Left ventricle myocardium superior (tissue), 1 donor: ENCODE results near the gene MTRR. TPM values are rescaled to one million over a fixed set of nuclear protein-coding genes. Genes with fewer than 3 reads are reported as not detected.

Experiments
- ATAC-seq: fragments of 200-7000 bp; cut with Tn5 transposase; one replicate; pipeline ENCODE4 v1.9.1; 2020; ENCODE audit warnings: mild to moderate bottlenecking, moderate library complexity
- DNase-seq: peaks from one replicate; pipeline ENCODE4 v3.0.0-alpha.2; 2020
- intact Hi-C: fragments of 100-400 bp; cut with micrococcal nuclease; formaldehyde crosslinking; loops from one replicate; pipeline ENCODE4 v1.11.0; 2022
- total RNA-seq: library from RNA; stranded (reverse); fragmentation: NEBNext Ultra II Directional; extraction: Animal tissue kit (Norgen Biotek cat#: 25700); gene quantifications from one replicate; pipeline ENCODE4 v1.2.1, GENCODE V29; 2021
- donor health status: DM: no; HTN: yes; CAD: no; lungs with severe emphysema.

Gene MTRR
- total RNA-seq, 1 donor from 2014 or later = 30.0 TPM

- DNase-seq = no peak
- no peak for ATAC-seq
- intact Hi-C loops = no loop called here
These were observed 16.0 kb upstream of the MTRR start for GRCh38 chr5:7852988-7853387.

GRCh38 chr5:7855611-7856010, 13.3 kb upstream of the MTRR start:
- no peak for DNase-seq
- no peak for ATAC-seq
- intact Hi-C loops = no loop called here

- ATAC-seq (peak; percentile 79), DNase-seq (no peak)
- intact Hi-C loops = no loop called here
These were observed 12.1 kb upstream of the MTRR start for GRCh38 chr5:7856855-7857254.

- intact Hi-C loops = no loop called here
- ATAC-seq (no peak), DNase-seq (no peak)
These were observed 11.6 kb upstream of the MTRR start for GRCh38 chr5:7857361-7857760.

GRCh38 chr5:7857926-7858632, 10.9 kb upstream of the MTRR start:
- no peak for ATAC-seq
- intact Hi-C loops = no loop called here
- no peak for DNase-seq

- DNase-seq (no peak), ATAC-seq (no peak)
- intact Hi-C loops = no loop called here
These were observed 2.8 kb upstream of the MTRR start for GRCh38 chr5:7866196-7866595.

GRCh38 chr5:7867260-7867659, 1.7 kb upstream of the MTRR start:
- intact Hi-C loops = no loop called here
- DNase-seq = no peak
- ATAC-seq = no peak

- intact Hi-C loops = no loop called here
- DNase-seq = no peak
- ATAC-seq = peak; percentile 3
These were observed 548 bp upstream of the MTRR start for GRCh38 chr5:7868427-7868772.

GRCh38 chr5:7869474-7870136, 657 bp downstream of the MTRR start:
- peak; percentile 35 for DNase-seq
- ATAC-seq = peak; percentile 66
- intact Hi-C loops = no loop called here

- intact Hi-C loops = no loop called here
- no peak for DNase-seq
- ATAC-seq = no peak
These were observed 2.7 kb downstream of the MTRR start for GRCh38 chr5:7871653-7872052.

- DNase-seq (no peak), ATAC-seq (no peak)
- intact Hi-C loops = no loop called here
These were observed 3.7 kb downstream of the MTRR start for GRCh38 chr5:7872517-7873130.

GRCh38 chr5:7873216-7873615, 4.3 kb downstream of the MTRR start:
- ATAC-seq (no peak), DNase-seq (no peak)
- intact Hi-C loops = no loop called here

- intact Hi-C loops = no loop called here
- ATAC-seq = no peak
- DNase-seq = no peak
These were observed 5.7 kb downstream of the MTRR start for GRCh38 chr5:7874639-7875038.

GRCh38 chr5:7875151-7875550, 6.2 kb downstream of the MTRR start:
- intact Hi-C loops = no loop called here
- DNase-seq = no peak
- ATAC-seq = no peak

GRCh38 chr5:7876867-7877266, 7.9 kb downstream of the MTRR start:
- intact Hi-C loops = no loop called here
- ATAC-seq = no peak
- no peak for DNase-seq

- intact Hi-C loops = no loop called here
- ATAC-seq (no peak), DNase-seq (no peak)
These were observed 8.9 kb downstream of the MTRR start for GRCh38 chr5:7877851-7878250.

GRCh38 chr5:7878381-7878873, 9.5 kb downstream of the MTRR start:
- intact Hi-C loops = no loop called here
- DNase-seq (no peak), ATAC-seq (no peak)

- intact Hi-C loops = no loop called here
- DNase-seq = no peak
- no peak for ATAC-seq
These were observed 12.1 kb downstream of the MTRR start for GRCh38 chr5:7881091-7881490.

- DNase-seq = no peak
- ATAC-seq = no peak
- intact Hi-C loops = no loop called here
These were observed 12.9 kb downstream of the MTRR start for GRCh38 chr5:7881816-7882215.

GRCh38 chr5:7882926-7883325, 14.0 kb downstream of the MTRR start:
- intact Hi-C loops = no loop called here
- ATAC-seq (no peak), DNase-seq (no peak)
